GM12878 (cell line): ENCODE measurements around the gene C1orf174.

Experiments used
- CTCF ChIP-seq, 3 experiments: IDR thresholded peaks in 2 of 3; conservative IDR thresholded peaks in 1 of 3; 2 replicates each; pipeline ENCODE4 v1.5.1; 2011; ENCODE audit warnings: low read depth in 3 of 3, low read length in 3 of 3, mild to moderate bottlenecking in 3 of 3, control low read depth in 2 of 3, moderate library complexity in 2 of 3, inconsistent platforms in 1 of 3, mixed read lengths in 1 of 3; ENCODE audit not compliant: control insufficient read depth in 2 of 3, insufficient read depth in 1 of 3; ENCODE audit errors: extremely low read depth in 1 of 3
- ELK1 ChIP-seq: IDR thresholded peaks from 2 replicates; pipeline ENCODE4 v1.6.1; 2012; ENCODE audit warnings: low read depth, low read length, improper control_type of control experiment
- MXI1 ChIP-seq: fragments of 150-350 bp; IDR thresholded peaks from 2 replicates; pipeline ENCODE4 v1.6.1; 2011; ENCODE audit warnings: low read depth, mild to moderate bottlenecking, inconsistent platforms, low read length, improper control_type of control experiment
- POLR2A ChIP-seq: IDR thresholded peaks from 2 replicates; pipeline ENCODE4 v1.6.1; 2011; ENCODE audit warnings: low read depth, mild to moderate bottlenecking, low read length
- SP1 ChIP-seq: IDR thresholded peaks from one replicate; pipeline ENCODE4 v1.6.1; 2011; ENCODE audit warnings: low read depth, low read length
- USF2 ChIP-seq: IDR thresholded peaks from 2 replicates; pipeline ENCODE4 v1.6.1; 2011; ENCODE audit warnings: low read depth, low read length, improper control_type of control experiment, borderline replicate concordance
- ZBTB11 ChIP-seq: fragments of 450-650 bp; formaldehyde crosslinking; IDR thresholded peaks from 2 replicates; pipeline ENCODE4 v1.5.0; 2022; ENCODE audit warnings: mild to moderate bottlenecking, missing genetic modification characterization

- no peak for TF ChIP-seq POLR2A
- no peak for TF ChIP-seq MXI1
- no peak for TF ChIP-seq CTCF (IDR thresholded peaks at IDR 0.05 in 2 of 3, conservative IDR thresholded peaks at IDR 0.05 in 1 of 3; ENCODE audit: control insufficient read depth in 2 of 3, extremely low read depth in 1 of 3, insufficient read depth in 1 of 3, low read depth in 3 of 3, low read length in 3 of 3)
- TF ChIP-seq ELK1: no peak
- no peak for TF ChIP-seq USF2
- TF ChIP-seq SP1: no peak
- no peak for TF ChIP-seq ZBTB11
Observed at GRCh38 chr1:3886106-3886670, 13.9 kb downstream of the C1orf174 start.
